Retina (tissue), 1 donor: ENCODE results near the gene HPCAL1.
"Not testable (repeated sequence)": the region's sequence is repeated elsewhere in the genome, so short reads cannot be mapped to it uniquely, and the experiment has no call there.

Experiments
- DNase-seq: peaks from one replicate; pipeline ENCODE4 v3.0.0-alpha.2; 2016

Gene HPCAL1

GRCh38 chr2:10430886-10431622, 128.3 kb downstream of the HPCAL1 start:
- no peak for DNase-seq

DNA sequence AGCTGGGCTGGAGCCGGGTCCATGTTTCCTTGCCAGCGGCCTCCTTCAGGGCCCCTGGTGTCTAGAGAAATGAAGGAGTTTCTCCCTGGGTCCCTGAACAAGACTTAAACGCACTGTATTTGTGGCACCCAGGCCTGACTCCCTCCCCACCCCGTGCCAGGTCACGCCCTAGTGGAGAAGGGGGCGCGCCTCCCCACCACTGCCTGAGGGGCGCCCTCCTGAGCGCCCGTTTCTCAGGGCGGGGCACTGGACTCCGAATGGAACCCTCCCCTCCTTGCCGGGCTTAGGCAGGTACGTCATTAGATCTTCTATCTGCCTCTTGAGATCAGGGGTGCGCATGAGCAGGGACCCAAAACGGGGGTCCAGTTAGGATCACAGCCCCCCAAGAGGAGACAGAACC, 129.1 kb downstream of the HPCAL1 start:
- DNase-seq = no peak

- peak; percentile 67 for DNase-seq
Observed at GRCh38 chr2:10432311-10433181, 129.8 kb downstream of the HPCAL1 start.

GRCh38 chr2:10433264-10433946, 130.7 kb downstream of the HPCAL1 start:
- DNase-seq = no peak

GRCh38 chr2:10433947-10434885, 131.5 kb downstream of the HPCAL1 start:
- DNase-seq = no peak

DNA sequence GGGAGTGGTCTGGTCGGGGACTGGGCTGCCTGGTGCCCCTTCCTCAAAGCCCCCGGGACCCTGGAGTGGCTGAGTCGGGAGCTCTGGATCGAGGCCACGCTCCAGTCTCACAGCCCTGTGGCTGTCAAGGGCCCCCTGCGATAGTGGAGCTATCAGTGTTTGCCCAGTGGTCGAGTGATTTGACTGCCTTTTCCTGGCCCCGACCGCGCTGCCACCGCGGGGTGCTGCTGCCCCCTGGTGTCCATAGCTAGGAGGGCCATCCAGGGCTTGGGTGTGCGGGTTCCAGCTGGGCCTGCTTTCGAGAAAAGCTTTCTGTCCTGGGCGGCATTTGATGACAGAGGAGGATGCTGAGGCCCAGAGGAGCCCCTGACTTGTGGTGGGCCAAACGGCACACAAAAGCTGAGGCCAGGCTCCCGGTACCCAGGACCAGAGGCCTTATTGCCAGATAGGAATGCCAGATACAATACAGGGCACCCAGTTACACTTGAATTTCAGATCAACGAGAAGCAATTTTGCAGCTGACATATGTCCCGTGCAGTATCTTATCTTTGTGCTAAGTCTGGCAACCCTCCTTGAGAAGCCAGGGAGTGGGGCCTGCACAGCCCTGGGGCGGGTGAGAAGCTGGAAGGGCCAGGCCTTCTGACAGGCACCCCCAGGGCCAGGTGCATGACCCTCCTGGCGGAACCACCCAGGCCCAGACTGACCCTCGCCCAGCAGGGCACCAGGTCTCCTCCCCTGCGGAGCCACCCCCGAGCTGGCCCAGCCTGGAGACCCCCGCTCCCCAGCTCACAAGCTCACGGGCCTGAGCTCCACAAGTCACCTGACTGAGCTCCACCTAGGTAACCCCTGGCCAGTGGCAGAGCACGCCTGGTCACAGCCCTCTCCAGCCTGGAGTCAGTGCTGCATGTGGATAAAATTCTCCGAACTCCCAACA, 132.4 kb downstream of the HPCAL1 start:
- peak; percentile 91 for DNase-seq

GRCh38 chr2:10435820-10436204, 133.1 kb downstream of the HPCAL1 start:
- no peak for DNase-seq

- no peak for DNase-seq
Observed at GRCh38 chr2:10436583-10437110, 133.9 kb downstream of the HPCAL1 start.

- no peak for DNase-seq
Observed at GRCh38 chr2:10437806-10438205, 135.1 kb downstream of the HPCAL1 start.

DNA sequence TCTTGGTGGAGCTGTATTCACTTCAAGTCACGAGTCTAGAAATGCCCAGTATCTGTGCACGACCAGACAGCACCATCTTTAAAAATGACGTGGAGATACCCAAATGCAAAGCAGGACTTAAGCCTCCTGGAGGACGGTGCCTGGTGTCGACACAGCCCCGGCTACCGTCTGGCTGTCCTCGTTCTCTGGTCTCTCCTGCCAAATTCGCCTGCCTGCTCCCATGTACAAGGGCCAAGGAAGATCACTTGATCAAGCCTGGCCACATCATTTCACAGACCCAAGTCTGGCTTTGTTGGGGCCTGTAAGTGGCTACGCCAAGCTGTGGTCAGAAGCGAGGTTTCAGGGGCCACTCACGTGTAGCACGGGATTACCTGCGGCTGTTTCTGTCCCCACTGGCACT, 136.0 kb downstream of the HPCAL1 start:
- no peak for DNase-seq

DNA sequence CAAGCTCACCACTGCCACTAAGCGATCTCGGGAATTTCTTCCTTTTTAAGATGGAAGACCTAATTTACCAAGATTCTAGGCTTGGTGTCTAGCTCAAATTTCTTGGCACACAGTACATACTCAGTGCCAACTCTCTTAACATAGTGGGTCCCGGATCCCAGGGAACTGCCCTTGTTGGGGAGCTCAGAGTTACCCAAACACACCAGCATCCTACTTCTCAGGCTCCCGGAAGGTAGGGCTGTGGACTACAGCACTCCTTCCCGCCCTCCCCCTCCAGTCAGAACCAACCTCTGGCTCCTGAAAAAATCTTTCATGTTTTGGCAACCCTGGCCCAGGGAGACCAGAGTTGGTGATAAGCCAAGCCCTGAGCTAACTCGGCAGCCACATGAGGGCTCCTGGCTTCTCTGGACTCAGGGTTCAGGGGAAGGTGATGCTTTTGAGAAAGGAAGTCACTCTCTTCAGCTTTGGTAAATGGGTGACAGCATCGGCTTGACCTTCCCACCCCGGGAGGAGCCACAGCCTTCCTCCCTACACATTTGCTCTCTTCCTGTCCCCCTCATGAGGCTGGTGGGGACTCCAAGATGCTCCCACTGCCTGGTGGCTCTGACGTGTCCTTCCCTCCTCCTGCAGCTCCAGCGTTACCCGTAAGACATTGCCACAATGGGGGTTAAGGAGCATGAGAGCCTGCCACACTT, 136.6 kb downstream of the HPCAL1 start:
- no peak for DNase-seq

GRCh38 chr2:10439971-10440370, 137.3 kb downstream of the HPCAL1 start:
- no peak for DNase-seq

GRCh38 chr2:10440736-10441135, 138.0 kb downstream of the HPCAL1 start:
- no peak for DNase-seq

DNA sequence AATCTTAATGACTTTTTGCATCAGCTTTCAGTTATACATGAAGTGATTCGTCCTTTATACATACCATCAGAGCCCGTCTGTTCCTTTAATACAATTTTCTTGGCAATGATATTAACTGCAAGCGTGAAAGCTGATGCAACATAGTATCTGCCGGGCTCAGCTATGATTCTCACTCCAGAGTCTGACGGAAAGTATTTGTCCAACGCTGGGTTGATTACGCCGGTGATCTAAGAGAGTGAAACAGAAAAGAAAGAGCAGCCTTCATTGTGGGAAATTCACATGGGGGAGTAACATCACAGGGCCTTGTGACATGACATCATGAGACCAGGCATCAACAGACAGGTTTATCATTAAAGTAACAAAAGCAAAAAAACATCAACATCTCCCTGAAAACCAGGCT, 139.2 kb downstream of the HPCAL1 start:
- no peak for DNase-seq

- not testable (repeated sequence) for DNase-seq
Observed at GRCh38 chr2:10442469-10443126, 139.9 kb downstream of the HPCAL1 start.

DNA sequence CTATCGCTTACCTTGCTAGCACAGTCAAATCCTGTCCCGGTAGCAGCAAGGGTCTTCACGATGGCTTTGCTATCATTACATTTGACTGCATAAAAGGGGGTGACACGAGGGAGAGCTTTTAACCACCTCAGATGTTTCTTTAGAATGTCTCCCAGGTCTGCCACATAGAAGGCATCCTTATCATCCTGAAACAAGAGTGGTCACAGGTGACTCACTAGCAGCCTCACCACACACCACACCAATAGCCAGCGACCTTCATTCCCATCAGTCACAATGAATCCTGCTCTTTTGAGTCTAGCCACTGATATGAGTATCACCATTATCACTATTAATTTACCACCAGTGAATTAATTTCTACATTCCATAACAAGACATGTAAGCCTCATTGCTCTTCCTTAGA, 141.8 kb downstream of the HPCAL1 start:
- no peak for DNase-seq

DNA sequence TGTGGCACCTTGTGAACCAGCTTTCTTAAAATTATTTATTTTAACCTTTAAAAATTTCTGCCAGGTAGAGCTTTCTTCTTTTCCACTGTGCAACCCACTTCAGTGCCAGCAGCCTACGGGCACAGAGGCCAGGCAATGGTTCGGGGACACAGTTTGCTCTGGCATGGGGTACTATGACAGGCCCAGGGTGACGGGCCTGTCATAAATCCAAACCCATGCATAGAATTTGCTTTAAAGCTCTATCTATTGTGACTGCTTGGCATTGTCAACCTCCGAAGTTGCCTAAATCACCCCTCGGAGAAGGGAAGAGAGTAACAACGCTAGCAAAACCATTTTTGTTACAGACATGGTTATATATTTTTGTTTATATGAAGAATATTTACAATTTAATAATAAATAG, 143.9 kb downstream of the HPCAL1 start:
- DNase-seq = no peak

DNA sequence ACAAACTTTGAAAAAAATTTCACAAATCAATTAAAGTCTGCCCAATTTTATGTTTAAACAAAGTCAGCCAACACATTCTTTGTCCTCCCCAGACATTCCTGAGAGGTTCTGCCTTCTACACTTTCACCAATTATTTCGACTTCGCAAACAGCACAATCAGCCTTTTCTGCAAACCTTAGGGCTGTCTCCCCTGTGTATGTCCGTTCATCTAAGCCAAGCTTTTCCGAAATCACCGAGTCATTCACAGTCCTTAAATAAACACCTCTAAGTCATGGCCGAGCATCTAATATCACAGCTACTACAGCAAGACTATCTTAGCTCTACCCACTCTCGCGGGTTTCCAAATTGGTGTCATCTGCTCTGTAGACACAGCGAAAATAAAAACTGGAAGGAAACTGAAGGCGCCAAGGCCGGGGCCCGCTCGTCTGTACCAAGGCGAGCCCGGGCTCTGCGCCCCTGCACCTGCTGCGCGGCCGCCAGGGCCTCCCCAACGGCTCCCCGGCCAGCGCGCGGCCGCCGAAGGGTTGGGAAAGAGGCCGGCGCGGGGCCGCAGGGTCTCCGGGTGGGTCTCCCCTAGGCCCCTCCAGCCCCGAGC, 144.7 kb downstream of the HPCAL1 start:
- peak; percentile 85 for DNase-seq

DNA sequence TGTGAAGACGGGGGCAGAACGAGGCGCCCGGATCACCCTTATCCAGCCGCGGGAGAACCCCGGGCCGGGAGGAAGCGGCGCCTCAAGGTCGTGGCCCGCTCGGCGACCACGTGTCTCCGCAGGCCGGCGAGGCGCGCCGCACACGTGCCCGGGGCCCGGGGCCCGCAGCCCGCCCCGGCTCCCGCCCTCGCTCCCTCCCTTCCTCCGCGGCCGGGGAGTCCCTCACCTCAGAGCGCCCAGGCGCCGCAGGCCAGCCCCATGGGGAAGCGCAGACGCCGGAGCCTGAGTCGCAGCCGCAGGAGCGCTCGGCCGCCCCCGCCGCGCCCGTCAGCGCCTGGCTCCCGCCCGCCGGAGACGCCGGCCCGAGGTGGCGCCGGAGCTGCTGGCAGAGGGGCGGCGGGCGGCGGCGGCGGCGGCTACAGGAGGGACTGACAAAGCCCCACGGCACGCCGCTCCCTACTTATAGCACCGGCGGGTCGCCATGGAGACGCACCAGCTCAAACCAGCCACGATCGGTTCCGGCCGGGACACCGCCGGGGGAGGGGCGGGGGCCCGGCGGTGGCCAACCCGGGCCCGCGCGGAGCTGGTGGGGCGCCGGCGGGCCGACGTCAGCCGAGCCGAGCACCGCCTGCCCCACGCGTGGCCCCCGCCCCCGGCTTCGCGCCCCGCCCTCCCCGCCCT, 145.3 kb downstream of the HPCAL1 start, which contains the start of gene ODC1:
TSS of gene ODC1 (minus strand) at position 433 of the 681 bp plus-strand sequence. CDS start 3,295 bp downstream, outside the sequence.
- DNase-seq = peak; percentile 91
